ENCODE measurements around the gene HES3. TPM values are rescaled to one million over a fixed set of nuclear protein-coding genes. Genes with fewer than 3 reads are reported as not detected.

HES3 gene
- total RNA-seq, 4 donors from 2014 or later = not detected

DNA sequence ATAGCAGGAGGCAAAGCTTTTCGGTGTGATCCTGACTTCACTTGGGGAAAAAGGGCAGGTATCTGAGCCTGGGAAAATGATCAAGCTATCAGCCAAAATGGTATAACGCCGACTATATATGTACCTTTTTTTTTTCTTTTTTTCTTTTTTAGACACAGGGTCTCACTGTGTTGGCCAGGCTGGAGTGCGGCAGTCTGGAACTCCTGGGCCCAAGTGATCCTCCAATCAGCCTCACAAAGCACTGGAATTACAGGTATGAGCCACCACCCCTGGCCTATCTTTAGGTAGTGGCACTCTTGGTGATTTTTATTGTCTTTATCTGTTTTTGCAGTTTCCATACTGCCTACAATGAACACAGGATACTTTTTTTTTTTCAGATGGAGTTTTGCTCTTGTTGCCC, 6.9 kb upstream of the HES3 start:
- TF ChIP-seq, protein P1, sequence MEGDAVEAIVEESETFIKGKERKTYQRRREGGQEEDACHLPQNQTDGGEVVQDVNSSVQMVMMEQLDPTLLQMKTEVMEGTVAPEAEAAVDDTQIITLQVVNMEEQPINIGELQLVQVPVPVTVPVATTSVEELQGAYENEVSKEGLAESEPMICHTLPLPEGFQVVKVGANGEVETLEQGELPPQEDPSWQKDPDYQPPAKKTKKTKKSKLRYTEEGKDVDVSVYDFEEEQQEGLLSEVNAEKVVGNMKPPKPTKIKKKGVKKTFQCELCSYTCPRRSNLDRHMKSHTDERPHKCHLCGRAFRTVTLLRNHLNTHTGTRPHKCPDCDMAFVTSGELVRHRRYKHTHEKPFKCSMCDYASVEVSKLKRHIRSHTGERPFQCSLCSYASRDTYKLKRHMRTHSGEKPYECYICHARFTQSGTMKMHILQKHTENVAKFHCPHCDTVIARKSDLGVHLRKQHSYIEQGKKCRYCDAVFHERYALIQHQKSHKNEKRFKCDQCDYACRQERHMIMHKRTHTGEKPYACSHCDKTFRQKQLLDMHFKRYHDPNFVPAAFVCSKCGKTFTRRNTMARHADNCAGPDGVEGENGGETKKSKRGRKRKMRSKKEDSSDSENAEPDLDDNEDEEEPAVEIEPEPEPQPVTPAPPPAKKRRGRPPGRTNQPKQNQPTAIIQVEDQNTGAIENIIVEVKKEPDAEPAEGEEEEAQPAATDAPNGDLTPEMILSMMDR (IDR thresholded peaks at IDR 0.05; ENCODE audit: low read depth) = no peak

DNA sequence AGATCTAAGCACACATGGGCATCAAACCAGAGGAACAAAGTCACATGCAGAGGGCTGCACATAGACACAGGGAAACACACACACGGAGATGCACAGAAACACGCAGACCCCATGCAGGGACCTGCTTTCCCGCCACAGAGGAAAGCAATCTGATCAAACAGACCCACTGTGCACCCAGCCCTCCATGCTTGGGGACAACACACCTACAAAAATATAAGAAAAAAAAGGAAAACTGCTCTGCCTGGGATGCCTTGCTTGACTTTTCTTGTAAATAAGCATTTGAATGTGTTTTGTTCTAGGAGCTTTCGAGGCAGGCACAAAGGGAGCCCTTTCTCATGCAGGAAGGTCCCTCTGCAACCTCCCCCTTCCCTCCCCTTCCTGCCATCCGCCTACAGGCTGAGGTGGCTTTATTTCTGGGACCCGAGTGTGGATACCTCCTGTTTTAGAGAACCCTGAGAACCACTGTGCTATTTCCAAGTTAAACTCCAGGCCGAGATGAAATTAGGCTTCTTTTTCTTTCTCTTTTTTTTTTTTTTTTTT, 4.7 kb upstream of the HES3 start:
- TF ChIP-seq, protein P1 (IDR thresholded peaks at IDR 0.05; ENCODE audit: low read depth) = no peak

DNA sequence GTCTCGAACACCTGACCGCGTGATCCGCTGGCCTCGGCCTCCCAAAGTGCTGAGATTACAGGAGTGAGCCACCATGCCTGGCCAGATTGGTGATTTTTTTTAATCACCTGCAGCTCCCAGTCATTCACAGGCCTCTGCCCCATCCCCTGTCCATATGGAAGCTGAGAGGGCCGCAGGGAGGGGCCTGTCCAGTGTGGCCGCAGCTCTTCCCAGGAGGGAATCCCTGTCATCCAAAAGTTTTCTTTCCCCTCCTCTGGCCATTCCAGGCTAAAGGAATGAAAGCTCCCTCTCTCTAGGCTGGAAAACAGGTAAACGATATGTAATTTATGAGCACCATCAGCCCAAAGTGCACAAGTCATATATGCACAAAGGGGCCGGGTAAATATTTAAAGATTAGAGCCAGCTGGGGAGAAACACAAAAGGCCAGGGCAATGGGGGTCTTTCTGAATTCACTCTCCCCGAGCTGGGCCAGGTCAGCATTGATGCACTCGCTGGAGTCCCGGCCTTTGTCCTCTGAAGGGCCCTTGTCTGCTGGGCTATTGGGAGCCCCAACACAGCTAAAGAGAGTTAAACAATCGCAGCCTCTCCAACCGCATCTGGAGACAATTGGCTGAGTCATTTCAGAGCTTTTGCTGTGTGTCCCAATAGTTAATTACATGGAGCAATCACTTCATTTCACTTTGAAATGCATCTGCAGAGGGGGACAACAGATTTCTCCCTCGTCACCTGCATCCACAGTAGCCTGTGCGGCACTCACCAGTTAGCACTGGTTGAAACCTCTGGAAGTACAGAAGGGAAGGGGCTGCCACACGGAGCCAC, 3.8 kb upstream of the HES3 start:
- TF ChIP-seq, protein P1 (IDR thresholded peaks at IDR 0.05; ENCODE audit: low read depth) = no peak

DNA sequence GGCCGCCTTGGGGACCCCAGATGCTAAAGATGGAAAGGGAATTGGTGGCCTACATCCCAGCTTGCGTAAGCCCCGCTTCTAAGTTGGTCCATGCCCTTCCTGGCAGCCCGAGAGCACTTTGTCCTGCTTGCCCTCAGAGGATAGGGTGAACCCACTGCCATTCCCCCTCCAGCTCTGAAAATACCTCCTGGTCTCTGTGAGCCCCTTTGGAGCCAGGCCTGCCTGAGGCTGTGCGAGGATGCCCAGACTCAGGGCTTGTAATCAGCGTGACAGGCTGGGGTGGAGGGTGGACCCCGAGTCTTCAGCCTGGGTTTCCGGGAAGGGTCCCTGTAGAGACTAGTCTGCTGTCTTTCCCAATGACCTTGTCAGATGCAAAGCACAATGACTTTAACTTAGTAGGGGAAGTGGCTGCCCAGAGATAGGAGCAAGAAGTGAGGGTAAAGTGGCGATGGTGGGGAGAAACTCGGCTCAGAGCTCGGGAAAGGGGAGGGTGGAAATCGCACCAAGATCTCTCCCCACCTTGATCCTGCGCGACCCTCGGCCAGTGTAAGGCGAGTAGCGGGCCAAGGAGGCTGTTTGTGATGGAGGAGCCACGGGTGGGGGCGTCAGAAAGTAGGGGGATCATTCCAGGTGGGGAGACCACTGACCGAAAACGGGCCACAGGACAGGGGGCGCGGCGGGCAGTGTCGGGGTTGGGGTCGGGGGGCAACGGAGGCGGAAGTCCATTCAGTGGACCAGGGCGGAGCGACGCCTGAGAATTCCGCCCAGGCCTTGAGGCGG, 2.7 kb upstream of the HES3 start:
- TF ChIP-seq, protein P1 (IDR thresholded peaks at IDR 0.05; ENCODE audit: low read depth) = no peak

DNA sequence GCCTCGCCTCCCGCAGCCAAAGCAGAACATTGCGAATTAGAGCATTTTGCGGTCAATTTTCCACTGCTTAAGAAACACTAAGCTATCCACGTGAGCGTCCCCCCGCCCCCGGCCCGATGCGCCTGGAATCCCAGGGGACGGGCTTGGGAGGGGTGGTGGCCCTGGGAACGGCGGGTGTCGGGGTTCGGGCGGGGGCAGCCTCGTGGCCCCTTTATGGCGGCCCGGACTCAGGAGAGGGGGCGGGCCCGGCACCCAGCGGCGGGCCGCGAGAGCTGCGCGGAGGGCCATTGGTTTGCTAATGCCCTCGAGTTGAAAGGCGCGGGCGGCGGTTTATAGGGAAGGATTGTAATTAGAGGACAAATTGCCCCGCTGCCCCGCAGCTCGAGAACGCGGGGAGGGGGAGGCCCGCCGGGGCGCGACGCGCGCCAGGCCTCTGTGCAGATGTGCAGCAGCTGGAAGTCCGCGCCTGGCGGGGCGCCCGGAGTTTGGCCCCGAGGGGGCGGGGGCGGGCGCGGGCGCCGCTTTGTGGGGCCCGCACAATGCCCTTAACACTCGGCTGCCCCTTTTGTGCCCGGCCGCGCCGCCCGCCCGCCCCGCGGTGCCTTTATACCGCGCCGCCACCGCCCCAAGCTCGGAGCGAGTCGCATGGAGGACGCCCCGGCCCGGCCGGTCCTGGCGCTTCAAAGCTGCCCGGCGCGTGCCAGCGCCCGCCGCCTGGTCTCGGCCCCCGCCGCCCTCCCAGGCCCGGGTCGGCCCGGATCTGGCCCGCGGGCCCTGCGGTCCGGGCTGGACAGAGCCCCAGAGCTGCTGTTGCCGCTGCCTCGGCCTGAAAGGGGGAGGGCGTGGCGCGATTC, 1.9 kb upstream of the HES3 start:
- TF ChIP-seq, protein P1 (IDR thresholded peaks at IDR 0.05; ENCODE audit: low read depth) = no peak

DNA sequence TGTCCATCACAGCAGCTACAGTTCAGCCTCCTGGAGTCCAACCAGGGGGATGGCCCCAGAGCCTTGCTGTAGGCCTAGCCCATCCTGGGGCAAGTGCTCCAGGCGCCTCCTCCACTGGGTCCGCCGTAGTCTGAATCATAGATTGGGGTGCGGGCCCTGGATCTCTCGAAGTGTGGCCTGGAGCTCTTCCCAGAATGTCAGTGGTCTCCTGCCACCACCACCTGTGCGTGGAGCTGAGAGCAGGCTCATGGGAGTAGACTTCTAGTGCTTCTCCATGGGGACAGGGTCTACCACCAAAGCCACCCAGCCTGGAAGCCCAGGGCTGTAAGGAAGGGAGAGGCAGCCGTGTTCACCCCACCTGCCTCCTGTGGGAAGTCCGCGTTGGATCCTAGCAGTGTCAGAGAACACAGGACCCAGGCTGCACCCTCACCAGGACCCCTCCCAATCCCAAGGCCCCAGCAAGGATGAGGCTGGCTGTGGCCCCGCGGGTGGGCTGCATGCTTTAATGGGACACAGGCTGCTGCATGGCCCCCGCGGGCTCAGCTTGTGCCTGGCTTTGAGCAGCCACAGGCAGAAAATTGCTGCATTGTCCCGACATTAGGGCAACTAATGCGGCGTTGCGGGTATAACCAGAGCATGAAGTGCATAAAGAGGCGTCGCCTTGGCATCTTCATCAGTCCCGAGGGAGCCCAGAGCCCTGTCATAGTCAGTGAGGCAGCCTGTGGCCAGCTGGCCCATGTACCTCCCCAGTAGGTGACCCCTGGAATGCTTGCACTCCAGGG, 735 bp upstream of the HES3 start:
- TF ChIP-seq, protein P1 (IDR thresholded peaks at IDR 0.05; ENCODE audit: low read depth) = no peak

All from subcutaneous adipose tissue (tissue), 4 donors.